ENCODE measurements around the gene LASP1. TPM values are rescaled to one million over a fixed set of nuclear protein-coding genes. Genes with fewer than 3 reads are reported as not detected.

LASP1 gene, protein sequence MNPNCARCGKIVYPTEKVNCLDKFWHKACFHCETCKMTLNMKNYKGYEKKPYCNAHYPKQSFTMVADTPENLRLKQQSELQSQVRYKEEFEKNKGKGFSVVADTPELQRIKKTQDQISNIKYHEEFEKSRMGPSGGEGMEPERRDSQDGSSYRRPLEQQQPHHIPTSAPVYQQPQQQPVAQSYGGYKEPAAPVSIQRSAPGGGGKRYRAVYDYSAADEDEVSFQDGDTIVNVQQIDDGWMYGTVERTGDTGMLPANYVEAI
- polyA plus RNA-seq, result 10 to 100 TPM; 26.5 to 33.0 TPM

DNA sequence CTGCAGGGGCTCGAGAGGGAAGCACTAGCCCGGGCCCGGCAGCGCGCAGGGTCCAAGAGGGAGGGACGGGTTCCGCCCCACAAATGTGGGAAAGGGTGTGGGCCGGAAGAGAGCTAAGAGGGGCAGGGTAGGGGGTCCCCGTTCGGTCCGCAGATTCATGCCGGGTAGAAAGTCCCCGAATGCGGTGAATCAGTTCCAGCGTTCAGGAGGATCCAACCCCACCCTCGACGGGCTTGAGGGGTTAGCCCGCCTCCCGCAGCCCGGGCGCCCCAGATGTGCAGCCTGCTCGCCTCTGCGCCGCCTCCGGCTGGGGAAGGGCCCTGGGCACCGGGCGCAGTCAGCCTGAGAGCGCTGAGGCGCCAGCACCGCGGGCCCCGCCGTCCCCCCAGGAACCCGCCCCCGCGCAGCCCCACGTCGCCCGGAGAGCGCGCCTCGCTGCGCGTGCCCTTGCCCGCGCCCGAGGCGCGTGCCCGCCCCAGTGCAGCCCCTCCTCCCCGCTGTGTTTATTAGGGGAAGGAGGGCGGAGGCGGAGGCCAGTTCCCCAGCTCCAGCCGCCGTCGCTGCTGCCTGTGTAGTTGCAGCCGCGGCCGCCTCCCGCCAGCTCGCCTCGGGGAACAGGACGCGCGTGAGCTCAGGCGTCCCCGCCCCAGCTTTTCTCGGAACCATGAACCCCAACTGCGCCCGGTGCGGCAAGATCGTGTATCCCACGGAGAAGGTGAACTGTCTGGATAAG lies at the start of gene LASP1:
Gene LASP1 (plus strand): TSS at position 533 of the 733 bp plus-strand sequence. CDS start 132 bp downstream, at position 665.
- Histone ChIP-seq H3K27ac (ENCODE audit: low read depth in 2 of 2, low read length in 1 of 2) (peak within 1 kb of the TSS; percentile 96 to 99), H3K4me1 (ENCODE audit: control insufficient read depth in 2 of 2, insufficient read depth in 2 of 2, low read length in 1 of 2) (peaks cover 20 to 26% of the 10 kb centered on the region in 2 donors), H3K9me3 (ENCODE audit: control insufficient read depth in 2 of 2, insufficient read depth in 1 of 2, low read depth in 1 of 2, low read length in 1 of 2) (no peaks in the 10 kb centered on the region), H3K27me3 (ENCODE audit: control insufficient read depth in 1 of 2, insufficient read depth in 2 of 2, low read length in 2 of 2) (no peaks in the 10 kb centered on the region), H3K36me3 (ENCODE audit: control insufficient read depth in 2 of 2, insufficient read depth in 2 of 2, low read length in 1 of 2) (peaks cover 0 to under 1% of the 10 kb centered on the region in 2 donors), H3K4me3 (ENCODE audit: low read depth in 1 of 2, low read length in 2 of 2) (peak within 1 kb of the TSS; percentile 82 to 88)
- WGBS, 2 donors, result 0 to 1% methylated on average over 47 to 73 of the region's 73 CpGs

DNA sequence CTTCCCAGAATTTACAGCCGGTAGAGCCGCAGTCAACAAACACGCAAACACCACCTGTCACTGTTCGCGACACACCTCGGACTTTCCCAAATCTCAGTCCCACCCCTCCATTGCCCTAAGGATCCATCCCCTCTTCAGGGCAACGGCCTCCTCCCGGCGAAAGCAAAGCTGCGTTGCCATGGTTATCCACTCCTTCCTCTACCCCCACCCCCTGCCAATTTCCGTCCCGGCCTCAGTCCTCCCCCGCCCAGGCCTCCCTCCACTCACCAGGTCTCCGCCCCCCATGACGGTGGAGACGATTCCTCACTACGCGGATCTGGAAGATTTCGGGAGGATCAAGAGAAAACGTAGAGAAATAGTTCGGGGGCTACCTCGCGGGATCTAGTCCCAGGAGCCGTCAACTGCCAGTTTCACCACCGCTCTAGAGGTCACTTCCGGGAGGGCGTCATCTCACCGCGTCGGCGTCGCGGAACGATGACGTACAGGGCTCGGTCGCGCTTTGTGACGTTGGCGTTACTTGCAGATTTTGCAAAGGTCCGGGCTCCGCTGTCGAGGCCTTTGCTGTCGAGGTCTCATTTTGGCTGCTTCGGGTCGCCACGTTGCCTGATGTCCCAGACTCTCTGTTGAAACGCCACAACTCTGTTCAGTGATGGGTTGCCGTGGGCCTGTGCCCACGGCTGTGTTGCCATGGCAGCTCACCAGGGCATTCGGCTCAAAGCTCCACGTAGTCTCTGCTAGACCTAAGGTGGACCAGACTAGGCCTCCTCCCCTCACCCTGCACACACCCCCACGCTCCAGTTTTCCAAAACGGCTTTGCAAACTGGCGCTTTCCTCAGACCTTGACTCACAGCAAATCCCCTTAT lies 44.7 kb upstream of the LASP1 start, which contains the start of gene CWC25:
Gene CWC25 (minus strand): TSS at position 423 of the 863 bp plus-strand sequence. CDS start 138 bp downstream, at position 285.
- 1% methylated on average over 55 of the region's 55 CpGs for WGBS, 2 donors
- no peaks in the 10 kb centered on the region for H3K27me3 ChIP-seq (ENCODE audit: control insufficient read depth in 1 of 2, insufficient read depth in 2 of 2, low read length in 2 of 2)
- peaks cover 4 to 13% of the 10 kb centered on the region in 2 donors for H3K36me3 ChIP-seq (ENCODE audit: control insufficient read depth in 2 of 2, insufficient read depth in 2 of 2, low read length in 1 of 2)
- H3K4me3 ChIP-seq (ENCODE audit: low read depth in 1 of 2, low read length in 2 of 2), result peak within 1 kb of the TSS; percentile 89 to 98
- no peaks in the 10 kb centered on the region for H3K9me3 ChIP-seq (ENCODE audit: control insufficient read depth in 2 of 2, insufficient read depth in 1 of 2, low read depth in 1 of 2, low read length in 1 of 2)
- peak within 1 kb of the TSS; percentile 98 to 99 for H3K27ac ChIP-seq (ENCODE audit: low read depth in 2 of 2, low read length in 1 of 2)
- H3K4me1 ChIP-seq (ENCODE audit: control insufficient read depth in 2 of 2, insufficient read depth in 2 of 2, low read length in 1 of 2), result peaks cover 0 to 9% of the 10 kb centered on the region in 2 donors

DNA sequence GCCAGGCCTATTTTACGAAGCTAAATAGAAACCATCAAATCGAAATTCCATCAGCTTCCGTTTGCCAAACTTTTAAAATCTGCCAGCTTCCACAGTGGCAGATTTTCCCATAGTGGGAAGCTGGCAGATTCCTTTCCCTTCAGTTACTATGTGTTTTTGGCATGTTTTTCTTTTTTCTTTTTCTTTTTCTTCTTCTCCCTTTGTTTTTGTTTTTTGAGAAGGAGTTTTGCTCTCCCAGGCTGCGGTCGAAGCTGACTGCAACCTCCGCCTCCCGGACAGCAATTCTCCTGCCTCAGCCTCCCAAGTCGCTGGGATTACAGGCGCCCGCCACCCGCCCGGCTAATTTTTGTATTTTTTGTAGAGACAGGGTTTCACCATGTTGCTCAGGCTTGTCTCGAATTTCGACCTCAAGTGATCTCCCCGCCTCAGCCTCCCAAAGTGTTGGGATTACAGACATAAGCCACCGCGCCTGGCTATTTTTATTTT lies 44.1 kb upstream of the LASP1 start:
- 90 to 92% methylated on average over 17 of the region's 17 CpGs for WGBS, 2 donors
- peak overlapping the region; percentile 98 to 99 for H3K27ac ChIP-seq (ENCODE audit: low read depth in 2 of 2, low read length in 1 of 2)
- H3K4me1 ChIP-seq (ENCODE audit: control insufficient read depth in 2 of 2, insufficient read depth in 2 of 2, low read length in 1 of 2), result peaks cover 0 to 9% of the 10 kb centered on the region in 2 donors
- H3K36me3 ChIP-seq (ENCODE audit: control insufficient read depth in 2 of 2, insufficient read depth in 2 of 2, low read length in 1 of 2), result peaks cover 1 to 6% of the 10 kb centered on the region in 2 donors
- H3K9me3 ChIP-seq (ENCODE audit: control insufficient read depth in 2 of 2, insufficient read depth in 1 of 2, low read depth in 1 of 2, low read length in 1 of 2), result no peaks in the 10 kb centered on the region
- no peaks in the 10 kb centered on the region for H3K27me3 ChIP-seq (ENCODE audit: control insufficient read depth in 1 of 2, insufficient read depth in 2 of 2, low read length in 2 of 2)
- peak overlapping the region; percentile 89 to 98 for H3K4me3 ChIP-seq (ENCODE audit: low read depth in 1 of 2, low read length in 2 of 2)

DNA sequence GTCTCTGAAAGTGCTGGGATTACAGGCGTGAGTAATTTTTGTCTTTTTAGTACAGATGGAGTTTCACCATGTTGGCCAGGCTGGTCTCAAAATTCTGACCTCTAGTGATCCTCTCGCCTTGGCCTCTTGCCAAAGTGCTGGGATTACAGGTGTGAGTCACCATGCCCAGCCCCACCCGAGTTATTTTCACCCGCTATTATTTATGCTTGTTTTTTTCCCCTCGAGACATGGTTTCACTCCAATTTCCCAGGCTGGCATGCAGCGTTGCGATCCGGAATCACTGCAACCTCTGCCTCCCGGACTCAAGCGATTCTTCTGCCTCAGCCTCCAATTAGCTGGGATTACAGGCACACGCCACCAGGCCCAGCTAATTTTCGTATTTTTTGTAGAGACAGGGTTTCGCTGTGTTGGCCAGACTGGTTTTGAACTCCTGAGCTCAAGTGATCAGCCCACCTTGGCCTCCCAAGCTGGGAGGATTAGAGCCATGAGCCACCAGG lies 25.5 kb upstream of the LASP1 start:
- Histone ChIP-seq H3K27ac (ENCODE audit: low read depth in 2 of 2, low read length in 1 of 2) (peak overlapping the region in 1 of 2 donors; percentile 6), H3K27me3 (ENCODE audit: control insufficient read depth in 1 of 2, insufficient read depth in 2 of 2, low read length in 2 of 2) (no peaks in the 10 kb centered on the region)
- 49% methylated on average over 13 of the region's 13 CpGs for WGBS, 2 donors

DNA sequence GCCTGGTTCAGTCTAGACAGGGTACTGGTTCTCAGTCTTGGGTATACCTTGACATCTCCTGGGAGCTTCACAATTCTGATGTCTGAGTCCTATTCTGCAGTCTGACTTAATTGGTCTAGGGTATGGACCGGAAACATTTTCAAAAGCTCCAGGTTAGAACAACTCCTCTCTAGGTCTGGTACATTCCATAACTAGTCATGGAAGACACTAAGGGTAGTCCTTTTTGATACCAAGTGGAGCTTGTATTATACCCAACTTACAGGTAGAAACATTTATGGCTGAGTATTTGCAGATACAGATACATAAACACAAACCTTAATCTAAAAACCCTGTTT lies 21.3 kb upstream of the LASP1 start:
- H3K9me3 ChIP-seq (ENCODE audit: control insufficient read depth in 2 of 2, insufficient read depth in 1 of 2, low read depth in 1 of 2, low read length in 1 of 2), result no peaks in the 10 kb centered on the region
- WGBS, 2 donors, result 94 to 97% methylated on average over 1 of the region's 1 CpG
- no peaks in the 10 kb centered on the region for H3K4me1 ChIP-seq (ENCODE audit: control insufficient read depth in 2 of 2, insufficient read depth in 2 of 2, low read length in 1 of 2)
- H3K27me3 ChIP-seq (ENCODE audit: control insufficient read depth in 1 of 2, insufficient read depth in 2 of 2, low read length in 2 of 2), result no peaks in the 10 kb centered on the region
- no peak overlapping the region for H3K4me3 ChIP-seq (ENCODE audit: low read depth in 1 of 2, low read length in 2 of 2)
- no peak overlapping the region for H3K27ac ChIP-seq (ENCODE audit: low read depth in 2 of 2, low read length in 1 of 2)
- H3K36me3 ChIP-seq (ENCODE audit: control insufficient read depth in 2 of 2, insufficient read depth in 2 of 2, low read length in 1 of 2), result peaks cover 5 to 14% of the 10 kb centered on the region in 2 donors

More for the DNA sequence above, 25.5 kb upstream of the LASP1 start:
- H3K36me3 ChIP-seq (ENCODE audit: control insufficient read depth in 2 of 2, insufficient read depth in 2 of 2, low read length in 1 of 2), result peaks cover 0 to 4% of the 10 kb centered on the region in 2 donors
- H3K4me3 ChIP-seq (ENCODE audit: low read depth in 1 of 2, low read length in 2 of 2), result no peak overlapping the region
- H3K4me1 ChIP-seq (ENCODE audit: control insufficient read depth in 2 of 2, insufficient read depth in 2 of 2, low read length in 1 of 2), result no peaks in the 10 kb centered on the region
- H3K9me3 ChIP-seq (ENCODE audit: control insufficient read depth in 2 of 2, insufficient read depth in 1 of 2, low read depth in 1 of 2, low read length in 1 of 2), result no peaks in the 10 kb centered on the region

DNA sequence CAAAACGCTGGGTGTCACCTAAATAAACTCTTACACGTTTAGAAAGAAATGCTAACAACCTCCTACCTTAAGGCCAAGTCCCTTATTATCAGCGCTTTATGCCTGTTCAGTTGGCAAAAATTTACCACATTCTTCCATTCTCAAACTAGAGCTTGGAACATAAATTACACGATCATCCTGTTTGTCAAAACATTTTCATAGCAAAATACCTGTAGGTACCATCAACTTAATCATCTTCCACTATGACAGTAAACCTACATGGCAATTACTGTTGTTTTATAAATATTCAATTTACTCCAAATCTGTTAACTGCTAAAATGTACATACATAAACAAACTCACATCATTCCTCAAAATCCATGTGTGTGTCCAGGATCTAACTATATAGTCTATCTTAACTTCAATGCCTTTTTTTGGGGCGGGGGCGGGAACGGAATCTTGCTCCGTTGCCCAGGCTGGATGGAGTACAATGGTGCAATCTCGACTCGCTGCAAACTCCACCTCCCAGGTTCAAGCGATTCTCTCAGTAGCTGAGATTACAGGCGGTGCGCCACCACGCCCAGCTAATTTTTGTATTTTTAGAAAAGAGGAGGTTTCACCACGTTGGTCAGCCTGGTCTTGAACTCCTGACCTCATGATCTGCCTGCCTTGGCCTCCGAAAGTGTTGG lies 20.8 kb upstream of the LASP1 start:
- 79 to 80% methylated on average over 16 of the region's 16 CpGs for WGBS, 2 donors
- H3K27me3 ChIP-seq (ENCODE audit: control insufficient read depth in 1 of 2, insufficient read depth in 2 of 2, low read length in 2 of 2), result no peaks in the 10 kb centered on the region
- H3K36me3 ChIP-seq (ENCODE audit: control insufficient read depth in 2 of 2, insufficient read depth in 2 of 2, low read length in 1 of 2), result peaks cover 5 to 14% of the 10 kb centered on the region in 2 donors
- no peaks in the 10 kb centered on the region for H3K4me1 ChIP-seq (ENCODE audit: control insufficient read depth in 2 of 2, insufficient read depth in 2 of 2, low read length in 1 of 2)
- H3K27ac ChIP-seq (ENCODE audit: low read depth in 2 of 2, low read length in 1 of 2), result no peak overlapping the region
- H3K4me3 ChIP-seq (ENCODE audit: low read depth in 1 of 2, low read length in 2 of 2), result no peak overlapping the region
- H3K9me3 ChIP-seq (ENCODE audit: control insufficient read depth in 2 of 2, insufficient read depth in 1 of 2, low read depth in 1 of 2, low read length in 1 of 2), result no peaks in the 10 kb centered on the region

DNA sequence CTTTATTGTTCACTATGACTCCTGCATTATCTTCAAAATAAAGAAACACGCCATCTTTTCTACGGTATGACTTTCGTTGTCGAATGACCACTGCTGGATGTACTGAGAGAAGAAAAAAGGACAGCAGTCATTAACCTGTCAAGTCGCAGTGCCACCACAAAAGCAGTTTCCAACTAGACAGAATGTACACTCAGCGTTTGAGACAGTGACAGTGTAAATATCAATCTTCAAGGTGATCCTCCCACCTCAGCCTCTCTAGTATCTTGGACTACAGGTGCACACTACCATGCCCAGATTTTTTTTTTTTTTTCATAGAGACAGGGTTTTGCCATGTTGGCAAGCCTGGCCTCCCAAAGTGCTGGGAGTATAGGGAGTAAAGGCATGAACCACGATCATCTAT lies 19.5 kb upstream of the LASP1 start:
- H3K27me3 ChIP-seq (ENCODE audit: control insufficient read depth in 1 of 2, insufficient read depth in 2 of 2, low read length in 2 of 2), result no peaks in the 10 kb centered on the region
- H3K4me3 ChIP-seq (ENCODE audit: low read depth in 1 of 2, low read length in 2 of 2), result peak overlapping the region in 1 of 2 donors; percentile 74
- H3K4me1 ChIP-seq (ENCODE audit: control insufficient read depth in 2 of 2, insufficient read depth in 2 of 2, low read length in 1 of 2), result no peaks in the 10 kb centered on the region
- 70 to 76% methylated on average over 7 of the region's 7 CpGs for WGBS, 2 donors
- no peak overlapping the region for H3K27ac ChIP-seq (ENCODE audit: low read depth in 2 of 2, low read length in 1 of 2)
- H3K36me3 ChIP-seq (ENCODE audit: control insufficient read depth in 2 of 2, insufficient read depth in 2 of 2, low read length in 1 of 2), result peaks cover 5 to 14% of the 10 kb centered on the region in 2 donors
- H3K9me3 ChIP-seq (ENCODE audit: control insufficient read depth in 2 of 2, insufficient read depth in 1 of 2, low read depth in 1 of 2, low read length in 1 of 2), result no peaks in the 10 kb centered on the region

DNA sequence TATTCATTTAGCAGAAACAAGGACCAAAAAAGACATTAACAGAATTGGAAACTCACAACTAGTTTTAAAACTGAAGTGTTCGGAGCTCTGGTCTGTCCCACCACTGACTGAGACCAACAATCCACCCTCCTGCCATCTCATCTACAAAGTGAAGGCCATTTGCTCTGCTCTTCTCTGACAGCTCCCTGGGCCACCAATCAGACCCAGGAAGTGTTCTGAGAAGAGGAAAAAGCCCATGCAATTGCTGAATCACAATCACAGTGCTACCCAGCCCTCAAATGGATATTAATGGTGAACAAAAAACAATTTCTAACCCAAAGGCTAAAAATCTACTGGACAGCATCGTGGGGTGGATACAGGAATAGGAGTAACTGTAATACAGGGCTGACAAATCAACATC lies 18.4 kb upstream of the LASP1 start:
- Histone ChIP-seq H3K9me3 (ENCODE audit: control insufficient read depth in 2 of 2, insufficient read depth in 1 of 2, low read depth in 1 of 2, low read length in 1 of 2) (no peaks in the 10 kb centered on the region), H3K27ac (ENCODE audit: low read depth in 2 of 2, low read length in 1 of 2) (no peak overlapping the region), H3K27me3 (ENCODE audit: control insufficient read depth in 1 of 2, insufficient read depth in 2 of 2, low read length in 2 of 2) (no peaks in the 10 kb centered on the region), H3K36me3 (ENCODE audit: control insufficient read depth in 2 of 2, insufficient read depth in 2 of 2, low read length in 1 of 2) (peaks cover 5 to 14% of the 10 kb centered on the region in 2 donors), H3K4me3 (ENCODE audit: low read depth in 1 of 2, low read length in 2 of 2) (peak overlapping the region in 1 of 2 donors; percentile 74), H3K4me1 (ENCODE audit: control insufficient read depth in 2 of 2, insufficient read depth in 2 of 2, low read length in 1 of 2) (no peaks in the 10 kb centered on the region)
- WGBS, 2 donors, result 38 to 40% methylated on average over 2 of the region's 2 CpGs
